ENCODE results near the gene RAD51B. TPM values are rescaled to one million over a fixed set of nuclear protein-coding genes. Genes with fewer than 3 reads are reported as not detected.

The RAD51B gene
- total and polyA plus RNA-seq, 2 donors: 6.2 to 92.9 TPM

DNA sequence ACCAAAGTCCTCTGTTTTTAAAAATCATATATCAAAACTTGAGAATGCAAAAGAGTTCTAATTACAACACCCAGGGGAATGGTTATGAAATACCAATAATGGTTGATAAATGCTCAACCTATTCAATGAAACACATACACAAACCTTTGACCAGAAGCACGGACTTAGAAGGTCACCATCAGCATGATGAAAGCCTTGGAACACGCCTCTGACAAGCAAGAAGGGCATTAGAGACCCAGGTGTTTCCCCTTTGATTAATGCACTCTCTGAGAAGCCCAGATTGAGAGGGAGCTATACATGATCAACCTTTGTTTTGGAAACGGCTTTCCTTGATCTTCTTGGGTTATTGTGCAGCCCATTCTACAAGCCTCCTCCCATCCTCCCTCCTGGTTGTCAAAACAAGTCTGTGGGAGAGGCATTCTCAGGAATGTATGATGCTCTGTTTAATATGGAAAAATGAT is 904.3 kb downstream of the RAD51B start:
- no peak overlapping the region for H3K4me3 ChIP-seq (ENCODE audit: low read depth, low read length)
- no peaks in the 10 kb centered on the region for H3K36me3 ChIP-seq (ENCODE audit: insufficient read depth)
- no peak overlapping the region for H3K27ac ChIP-seq (ENCODE audit: low read depth)
- H3K4me1 ChIP-seq (ENCODE audit: insufficient read depth): no peaks in the 10 kb centered on the region
- DNase-seq (ENCODE audit: extremely low spot score): no peak
- 80% methylated on average over 3 of the region's 3 CpGs for WGBS

- Histone ChIP-seq H3K27ac (ENCODE audit: low read depth) (no peak overlapping the region), H3K36me3 (ENCODE audit: insufficient read depth) (no peaks in the 10 kb centered on the region), H3K4me3 (ENCODE audit: low read depth, low read length) (no peak overlapping the region), H3K4me1 (ENCODE audit: insufficient read depth) (no peaks in the 10 kb centered on the region)
- DNase-seq (ENCODE audit: extremely low spot score): no peak
- WGBS: 96% methylated on average over 3 of the region's 3 CpGs
Measured at GRCh38 chr14:68724914-68725313, 905.3 kb downstream of the RAD51B start.

- Histone ChIP-seq H3K27ac (ENCODE audit: low read depth) (no peak overlapping the region), H3K4me3 (ENCODE audit: low read depth, low read length) (no peak overlapping the region), H3K36me3 (ENCODE audit: insufficient read depth) (no peaks in the 10 kb centered on the region), H3K4me1 (ENCODE audit: insufficient read depth) (no peaks in the 10 kb centered on the region)
- 95% methylated on average over 5 of the region's 5 CpGs for WGBS
- DNase-seq (ENCODE audit: extremely low spot score): no peak
Measured at GRCh38 chr14:68726093-68726695, 906.6 kb downstream of the RAD51B start.

GRCh38 chr14:68727315-68728047 is 907.9 kb downstream of the RAD51B start:
- no peak for DNase-seq (ENCODE audit: extremely low spot score)
- no peak overlapping the region for H3K27ac ChIP-seq (ENCODE audit: low read depth)
- WGBS: 63% methylated on average over 5 of the region's 5 CpGs

DNA sequence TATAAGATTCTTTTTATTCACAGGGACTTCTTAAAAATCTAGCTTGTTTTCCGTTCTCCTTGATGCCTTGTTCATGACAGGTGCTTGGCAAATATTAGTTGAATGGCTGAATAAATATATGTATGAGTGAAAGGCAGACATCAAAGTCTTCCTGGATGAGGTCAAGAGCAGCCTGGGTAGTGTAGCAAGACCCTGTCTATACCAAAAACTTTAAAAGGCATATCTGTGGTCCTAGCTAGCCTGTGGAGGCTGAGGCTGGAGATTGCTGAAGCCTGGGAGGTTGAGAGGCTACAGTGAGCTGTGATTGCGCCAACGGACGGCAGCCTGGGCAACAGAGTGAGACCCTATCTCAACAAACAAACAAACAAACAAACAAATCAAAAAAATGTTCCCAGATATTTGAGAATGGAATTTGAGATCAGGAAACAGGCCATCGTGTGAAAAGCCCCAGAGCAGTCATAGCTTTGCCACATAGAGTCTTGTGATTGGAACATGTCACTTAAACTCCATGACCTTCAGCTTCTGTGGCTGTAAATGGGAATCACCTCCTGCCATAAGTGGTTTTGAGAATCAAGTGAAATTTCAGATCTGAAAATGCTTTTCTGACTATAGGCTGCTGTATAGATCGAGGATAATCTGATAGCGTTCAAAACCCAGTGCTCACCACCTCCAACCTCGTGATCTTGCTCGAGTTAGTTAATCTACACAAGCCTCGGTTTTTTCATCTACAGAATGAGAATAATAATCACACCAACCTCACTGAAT is 908.9 kb downstream of the RAD51B start:
- Histone ChIP-seq H3K4me1 (ENCODE audit: insufficient read depth) (no peaks in the 10 kb centered on the region), H3K36me3 (ENCODE audit: insufficient read depth) (no peaks in the 10 kb centered on the region), H3K4me3 (ENCODE audit: low read depth, low read length) (no peak overlapping the region), H3K27ac (ENCODE audit: low read depth) (peak overlapping the region; percentile 41)
- WGBS: 86% methylated on average over 10 of the region's 10 CpGs
- DNase-seq (ENCODE audit: extremely low spot score): no peak

More at GRCh38 chr14:68727315-68728047, 907.9 kb downstream of the RAD51B start:
- H3K4me3 ChIP-seq (ENCODE audit: low read depth, low read length): no peak overlapping the region
- H3K4me1 ChIP-seq (ENCODE audit: insufficient read depth): no peaks in the 10 kb centered on the region
- H3K36me3 ChIP-seq (ENCODE audit: insufficient read depth): no peaks in the 10 kb centered on the region

- no peaks in the 10 kb centered on the region for H3K36me3 ChIP-seq (ENCODE audit: insufficient read depth)
- no peaks in the 10 kb centered on the region for H3K4me1 ChIP-seq (ENCODE audit: insufficient read depth)
- H3K27ac ChIP-seq (ENCODE audit: low read depth): no peak overlapping the region
- no peak for DNase-seq (ENCODE audit: extremely low spot score)
- H3K4me3 ChIP-seq (ENCODE audit: low read depth, low read length): no peak overlapping the region
- WGBS: 72% methylated on average over 6 of the region's 6 CpGs
Measured at GRCh38 chr14:68729556-68729955, 910.0 kb downstream of the RAD51B start.

DNA sequence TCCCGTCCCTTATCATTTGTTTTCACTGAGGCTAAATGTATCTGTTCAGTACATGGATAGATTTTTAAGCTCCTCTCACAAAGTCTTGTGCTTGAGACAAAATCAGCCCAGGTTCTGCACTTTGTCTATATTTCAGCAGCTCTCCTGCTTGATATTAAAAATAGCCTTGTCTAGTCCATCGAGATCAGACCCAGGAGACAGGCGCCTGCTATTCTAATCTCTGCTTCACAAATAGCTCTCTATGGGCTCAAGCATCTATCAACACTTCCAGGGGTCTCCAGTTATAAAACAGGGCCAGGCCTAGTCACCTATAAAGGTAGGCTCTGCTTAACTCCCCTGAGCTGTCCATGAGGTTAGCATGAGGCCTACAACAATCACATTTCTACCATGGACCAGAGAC is 910.8 kb downstream of the RAD51B start:
- DNase-seq (ENCODE audit: extremely low spot score): no peak
- H3K4me3 ChIP-seq (ENCODE audit: low read depth, low read length): no peak overlapping the region
- H3K4me1 ChIP-seq (ENCODE audit: insufficient read depth): no peaks in the 10 kb centered on the region
- H3K36me3 ChIP-seq (ENCODE audit: insufficient read depth): no peaks in the 10 kb centered on the region
- H3K27ac ChIP-seq (ENCODE audit: low read depth): no peak overlapping the region
- 60% methylated on average over 3 of the region's 3 CpGs for WGBS

- Histone ChIP-seq H3K36me3 (ENCODE audit: insufficient read depth) (no peaks in the 10 kb centered on the region), H3K4me3 (ENCODE audit: low read depth, low read length) (no peak overlapping the region), H3K4me1 (ENCODE audit: insufficient read depth) (no peaks in the 10 kb centered on the region), H3K27ac (ENCODE audit: low read depth) (no peak overlapping the region)
- no peak for DNase-seq (ENCODE audit: extremely low spot score)
- WGBS: 54% methylated on average over 8 of the region's 8 CpGs
Measured at GRCh38 chr14:68730811-68731425, 911.3 kb downstream of the RAD51B start.

- no peaks in the 10 kb centered on the region for H3K4me1 ChIP-seq (ENCODE audit: insufficient read depth)
- no peak overlapping the region for H3K27ac ChIP-seq (ENCODE audit: low read depth)
- no peak overlapping the region for H3K4me3 ChIP-seq (ENCODE audit: low read depth, low read length)
- WGBS: 89% methylated on average over 12 of the region's 12 CpGs
- DNase-seq (ENCODE audit: extremely low spot score): no peak
- no peaks in the 10 kb centered on the region for H3K36me3 ChIP-seq (ENCODE audit: insufficient read depth)
Measured at GRCh38 chr14:68733086-68733914, 913.7 kb downstream of the RAD51B start.

DNA sequence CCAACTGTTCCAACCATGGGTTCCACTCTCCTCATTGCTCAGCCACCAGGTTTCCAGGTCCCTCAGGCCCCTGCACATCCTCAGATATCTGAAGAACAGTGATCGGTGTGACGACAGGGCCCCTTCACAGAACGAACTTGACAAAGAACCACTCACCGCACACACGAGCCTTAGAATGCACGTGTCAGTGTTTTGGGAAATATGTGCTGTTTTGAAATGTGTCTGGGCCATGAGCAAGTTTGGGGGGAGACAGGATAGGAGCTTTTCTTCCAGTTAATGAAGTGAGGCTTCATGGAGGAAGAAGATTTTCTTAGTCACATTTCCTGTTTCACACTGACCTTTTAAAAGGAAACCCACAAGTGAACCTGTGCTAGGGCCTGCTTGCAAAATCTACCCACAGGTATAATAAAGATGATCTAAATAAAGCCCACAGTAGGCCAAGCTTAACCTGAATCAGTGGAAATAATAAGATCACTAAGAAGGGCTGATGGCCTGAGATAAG is 914.7 kb downstream of the RAD51B start:
- WGBS: 81% methylated on average over 6 of the region's 6 CpGs
- H3K27ac ChIP-seq (ENCODE audit: low read depth): peak overlapping the region; percentile 2

DNA sequence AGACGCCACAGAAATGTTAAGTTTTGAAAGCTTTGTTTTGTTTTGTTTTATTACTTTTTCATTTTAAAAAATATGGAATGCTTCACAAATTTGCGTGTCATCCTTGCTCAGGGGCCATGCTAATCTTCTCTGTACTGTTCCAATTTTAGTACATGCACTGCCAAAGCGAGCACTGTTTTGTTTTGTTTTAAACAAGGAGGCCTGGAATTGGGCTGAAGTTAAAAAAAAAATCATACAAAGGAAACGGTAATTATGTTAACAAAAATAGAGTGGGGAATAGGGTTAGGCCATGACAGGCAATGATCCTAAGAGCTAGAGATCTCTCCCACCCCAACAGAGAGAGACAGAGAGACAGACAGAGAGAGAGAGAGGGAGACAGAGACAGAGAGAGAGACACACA is 916.3 kb downstream of the RAD51B start:
- no peak overlapping the region for H3K4me3 ChIP-seq (ENCODE audit: low read depth, low read length)
- H3K4me1 ChIP-seq (ENCODE audit: insufficient read depth): no peaks in the 10 kb centered on the region
- no peak for DNase-seq (ENCODE audit: extremely low spot score)
- no peaks in the 10 kb centered on the region for H3K36me3 ChIP-seq (ENCODE audit: insufficient read depth)
- 25% methylated on average over 4 of the region's 4 CpGs for WGBS
- peak overlapping the region; percentile 69 for H3K27ac ChIP-seq (ENCODE audit: low read depth)

More for the DNA sequence above, 914.7 kb downstream of the RAD51B start:
- DNase-seq (ENCODE audit: extremely low spot score): no peak
- no peak overlapping the region for H3K4me3 ChIP-seq (ENCODE audit: low read depth, low read length)
- H3K36me3 ChIP-seq (ENCODE audit: insufficient read depth): no peaks in the 10 kb centered on the region
- H3K4me1 ChIP-seq (ENCODE audit: insufficient read depth): no peaks in the 10 kb centered on the region

- no peak overlapping the region for H3K4me3 ChIP-seq (ENCODE audit: low read depth, low read length)
- H3K36me3 ChIP-seq (ENCODE audit: insufficient read depth): no peaks in the 10 kb centered on the region
- no peaks in the 10 kb centered on the region for H3K4me1 ChIP-seq (ENCODE audit: insufficient read depth)
- peak overlapping the region; percentile 53 for H3K27ac ChIP-seq (ENCODE audit: low read depth)
- no peak for DNase-seq (ENCODE audit: extremely low spot score)
- 33% methylated on average over 7 of the region's 7 CpGs for WGBS
Measured at GRCh38 chr14:68736471-68736871, 916.9 kb downstream of the RAD51B start.

DNA sequence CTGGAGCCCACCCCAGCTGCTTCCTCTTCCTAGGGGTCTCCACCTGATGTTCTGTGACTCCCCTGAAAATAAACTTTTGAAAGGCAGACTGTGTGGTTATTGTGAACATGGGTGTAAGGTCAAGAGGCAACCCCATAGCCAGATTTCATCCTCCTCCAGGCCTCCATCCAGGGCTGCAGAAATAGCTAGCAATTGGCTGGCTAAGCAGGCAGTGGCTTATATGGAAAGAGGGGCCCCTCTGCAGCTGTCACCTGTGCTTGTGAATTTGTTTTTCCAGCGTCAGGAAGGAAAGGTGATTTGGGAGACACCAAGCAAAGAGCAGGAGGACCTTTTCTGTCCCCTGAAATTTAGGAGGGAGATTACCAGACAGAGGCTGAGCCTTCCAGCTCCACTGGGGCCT is 917.5 kb downstream of the RAD51B start:
- H3K36me3 ChIP-seq (ENCODE audit: insufficient read depth): no peaks in the 10 kb centered on the region
- no peaks in the 10 kb centered on the region for H3K4me1 ChIP-seq (ENCODE audit: insufficient read depth)
- no peak overlapping the region for H3K4me3 ChIP-seq (ENCODE audit: low read depth, low read length)
- no peak for DNase-seq (ENCODE audit: extremely low spot score)
- H3K27ac ChIP-seq (ENCODE audit: low read depth): no peak overlapping the region
- 87% methylated on average over 1 of the region's 1 CpG for WGBS

All from urinary bladder (tissue), 4 donors.